NCI-H2196 (cell line): ENCODE measurements around the gene GALNT2.

Source experiments
- DNase-seq: peaks from one replicate; lab custom pipeline; 2025; ENCODE audit not compliant: unreplicated experiment; lab: John Stamatoyannopoulos, UW

GALNT2 gene

DNA sequence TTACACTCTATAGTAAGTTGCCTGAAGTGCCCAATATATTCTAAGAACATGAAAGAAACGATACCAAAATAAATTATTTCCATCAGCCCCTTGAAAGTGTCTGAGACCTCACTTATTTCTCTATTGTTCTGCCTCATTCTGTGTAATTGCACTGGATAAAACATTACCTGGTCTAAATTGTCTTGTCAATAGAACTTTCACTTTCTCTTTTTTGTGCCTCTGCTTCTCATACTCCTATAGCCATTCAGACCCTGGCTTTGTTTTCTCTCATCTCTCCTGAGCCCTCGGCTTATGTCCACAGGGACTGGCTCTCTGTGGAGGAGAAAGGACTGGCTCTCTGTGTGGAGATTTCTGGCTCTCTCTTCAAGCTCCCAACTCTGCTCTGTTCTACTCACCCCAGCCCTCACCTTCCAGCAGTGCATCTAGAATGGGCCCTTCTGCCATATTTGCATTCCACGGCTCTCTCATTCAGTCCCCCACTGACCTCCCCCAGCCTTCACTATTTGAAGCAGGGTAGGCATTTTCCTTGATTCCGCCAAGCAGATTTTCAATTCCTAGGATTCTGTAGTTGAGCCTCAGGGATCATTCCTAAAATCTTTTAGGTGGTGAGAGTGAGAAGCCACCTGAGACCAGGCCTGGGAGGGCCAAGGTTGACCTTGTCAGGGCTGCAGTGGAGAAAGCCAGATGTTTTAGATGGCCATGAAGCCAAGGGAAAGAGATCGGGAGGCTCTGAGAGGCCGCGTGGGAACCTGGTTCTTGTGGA lies 15.9 kb upstream of the GALNT2 start:
- no peak for DNase-seq

DNA sequence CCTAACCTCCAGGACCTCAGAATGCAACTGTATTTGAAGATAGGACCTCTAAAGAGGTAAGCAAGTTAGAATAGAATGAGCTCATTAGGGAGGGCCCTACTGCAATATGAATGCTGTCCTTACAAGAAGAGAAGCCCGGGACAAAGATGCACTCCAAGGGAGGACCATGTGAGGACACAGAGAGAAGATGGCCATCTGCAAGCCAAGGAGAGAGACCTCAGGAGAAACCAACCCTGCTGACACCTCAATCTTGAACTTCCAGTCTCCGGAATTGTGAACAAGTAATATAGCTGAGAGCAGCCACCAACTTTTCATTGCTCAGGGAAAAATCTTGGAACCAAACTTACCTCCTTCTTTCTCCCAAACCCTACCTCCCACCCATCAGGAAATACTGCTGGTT lies 15.0 kb upstream of the GALNT2 start:
- DNase-seq: no peak

DNA sequence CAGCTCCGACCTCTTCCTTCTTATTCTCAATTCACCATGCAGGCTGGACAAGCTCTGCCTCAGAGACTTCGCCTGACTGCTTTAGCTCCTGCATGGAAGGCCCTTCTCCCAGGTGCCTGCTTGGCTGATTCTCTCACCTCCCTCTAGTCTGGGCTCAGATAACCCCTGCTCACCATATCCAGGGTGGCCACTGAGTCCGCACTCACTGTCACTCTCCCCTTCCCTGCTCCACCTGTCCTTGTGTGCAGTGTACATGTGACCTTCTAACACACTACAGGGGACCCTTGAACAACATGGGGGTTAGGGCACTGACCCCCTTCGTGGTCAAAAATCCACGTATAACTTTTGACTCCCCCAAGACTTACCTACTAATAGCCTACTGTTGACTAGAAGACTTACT lies 14.4 kb upstream of the GALNT2 start:
- DNase-seq: no peak

DNA sequence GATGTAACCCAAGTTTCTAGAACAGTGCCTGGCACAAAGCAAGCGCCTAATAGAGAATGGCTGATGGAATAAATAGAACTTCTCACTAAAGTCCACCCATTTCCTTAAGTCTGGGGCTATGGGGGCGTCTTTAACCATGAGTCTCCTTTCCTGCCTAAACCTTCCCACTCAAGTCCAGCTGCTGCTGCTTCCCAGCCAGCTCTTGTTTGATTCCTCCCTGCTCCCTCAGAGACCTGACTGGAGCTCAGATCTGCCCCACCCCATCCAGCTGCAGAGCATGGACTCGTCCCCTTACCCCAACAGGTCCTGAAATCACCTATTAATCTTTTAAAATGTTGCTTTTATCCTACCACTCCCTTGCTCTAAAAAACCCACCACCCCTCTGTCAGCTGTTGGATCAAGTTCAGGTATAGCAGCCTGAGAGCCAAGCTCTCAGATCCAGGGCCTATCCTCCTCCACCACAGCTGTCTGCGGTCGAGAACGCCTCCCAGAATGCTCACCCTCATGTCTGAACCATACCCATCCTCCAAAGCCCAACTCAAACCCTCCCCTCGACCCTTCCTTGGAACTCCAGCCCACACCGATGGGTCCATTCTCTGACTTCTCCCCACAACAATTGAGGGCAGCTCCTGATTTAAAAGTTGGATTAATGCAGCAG lies 12.8 kb upstream of the GALNT2 start:
- DNase-seq: no peak

DNA sequence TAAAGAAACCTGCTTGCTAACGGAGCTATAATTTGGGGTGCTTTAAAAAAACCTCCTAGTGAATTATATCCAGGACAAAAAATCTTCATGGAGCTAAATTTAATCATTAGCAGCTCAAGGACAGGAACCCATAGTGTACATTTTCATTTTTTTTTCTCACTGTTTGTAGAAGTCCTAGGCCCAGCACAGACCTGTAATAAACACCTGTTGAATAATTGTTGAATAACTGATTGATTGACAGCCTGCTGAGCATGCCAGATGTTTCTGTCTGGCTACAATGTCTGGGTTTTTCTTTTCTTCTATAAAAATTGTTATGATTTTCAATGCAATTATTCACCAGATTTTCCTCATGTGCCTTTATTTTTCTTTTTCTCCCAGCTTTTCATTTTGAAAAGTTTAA lies 10.9 kb upstream of the GALNT2 start:
- no peak for DNase-seq

DNA sequence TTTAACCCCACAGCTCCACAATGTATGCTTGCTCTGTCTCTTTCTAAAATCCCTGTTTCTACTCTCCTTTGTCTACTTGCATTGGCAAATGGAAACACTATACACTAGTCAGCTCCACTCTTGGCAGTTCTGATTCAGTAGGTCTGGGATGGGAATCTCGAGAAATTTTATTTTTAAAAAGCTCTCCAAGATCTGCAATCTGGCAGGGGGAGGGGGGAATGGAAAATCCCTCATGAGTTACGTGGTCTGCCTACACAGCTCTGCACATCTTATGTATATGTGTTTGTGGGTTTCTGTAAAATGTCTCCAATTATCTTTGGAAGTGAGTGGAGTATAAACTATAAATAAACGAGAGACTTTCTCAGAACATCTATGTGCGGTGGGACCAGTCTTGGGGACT lies 9.9 kb upstream of the GALNT2 start:
- no peak for DNase-seq

DNA sequence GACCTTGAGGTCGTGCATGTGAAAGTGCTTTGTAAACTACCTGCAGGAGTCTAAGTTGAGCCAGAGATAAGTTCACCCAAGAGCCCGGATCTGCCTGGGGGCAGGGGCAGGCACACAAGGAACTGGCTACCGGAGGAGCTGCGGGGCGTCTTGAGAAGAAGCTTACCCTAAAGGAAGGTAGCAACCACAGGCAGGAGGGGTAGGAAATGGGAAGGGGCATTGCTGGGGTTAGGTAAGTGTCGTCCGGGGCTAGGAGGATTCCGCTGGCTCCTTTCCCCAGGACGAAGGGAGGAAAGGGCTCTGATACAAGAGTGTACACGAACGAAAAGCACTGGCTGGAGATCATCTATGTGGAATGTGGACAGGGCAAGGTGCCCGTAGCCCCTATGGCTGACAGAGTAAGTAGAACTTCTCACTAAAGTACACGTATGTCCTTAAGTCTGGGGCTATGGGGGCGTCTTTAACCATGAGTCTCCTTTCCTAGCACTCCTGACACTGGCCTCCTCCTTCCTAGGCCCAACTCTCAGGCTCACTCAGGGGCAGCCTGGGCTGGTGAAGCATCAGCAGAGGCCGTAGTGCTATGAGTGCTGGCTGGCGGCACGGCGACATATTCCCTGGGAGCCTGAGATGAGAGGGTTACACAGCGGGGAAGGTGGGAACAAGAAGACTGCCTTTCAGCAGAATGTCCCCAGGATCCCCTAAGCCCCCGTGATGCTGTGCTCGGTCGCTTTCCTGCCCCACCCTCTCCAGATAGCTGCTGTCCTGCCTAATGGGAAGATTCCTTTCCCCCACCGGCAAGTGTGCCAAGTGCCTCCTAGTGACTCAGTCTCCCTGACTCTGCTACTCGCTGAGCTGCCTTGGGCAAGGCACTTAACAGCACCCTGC lies 9.1 kb upstream of the GALNT2 start:
- no peak for DNase-seq

DNA sequence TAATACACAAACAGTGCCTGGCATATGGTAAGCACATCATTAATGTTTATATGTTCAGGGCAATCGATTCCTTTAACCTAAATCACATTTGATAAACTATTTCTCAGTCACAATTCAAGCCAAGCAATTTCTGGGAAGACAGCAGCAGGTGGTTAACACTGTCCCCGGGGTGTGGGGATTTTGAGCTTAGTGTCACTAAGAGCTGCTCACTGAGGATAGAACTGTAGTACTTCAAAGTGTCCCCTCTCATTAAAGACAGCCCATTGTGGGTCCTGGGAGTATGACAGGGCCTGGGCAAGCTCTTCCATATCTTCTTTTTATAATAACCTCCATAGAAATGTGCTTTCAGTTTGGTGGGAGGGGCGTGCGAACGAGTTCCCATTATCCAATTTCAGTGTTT lies 8.4 kb upstream of the GALNT2 start:
- DNase-seq: no peak

DNA sequence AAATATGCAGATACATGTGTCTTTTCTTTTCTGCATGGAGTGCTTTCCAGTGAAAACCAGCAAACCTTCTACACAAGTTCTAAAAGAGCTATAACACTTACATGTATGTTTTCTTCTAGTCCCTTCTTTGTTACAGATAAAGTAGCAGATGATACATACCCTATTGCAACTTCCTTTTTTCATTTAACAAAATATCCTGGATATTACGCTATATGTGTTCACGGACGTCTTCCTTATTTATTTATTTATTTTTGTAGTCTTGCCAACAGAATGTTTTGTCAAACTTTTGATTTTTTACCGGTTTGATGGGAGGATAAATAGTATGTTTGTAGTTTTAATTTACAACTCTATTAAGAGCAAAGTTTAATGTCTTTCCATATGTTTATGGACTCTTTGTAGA lies 5.2 kb upstream of the GALNT2 start:
- no peak for DNase-seq

DNA sequence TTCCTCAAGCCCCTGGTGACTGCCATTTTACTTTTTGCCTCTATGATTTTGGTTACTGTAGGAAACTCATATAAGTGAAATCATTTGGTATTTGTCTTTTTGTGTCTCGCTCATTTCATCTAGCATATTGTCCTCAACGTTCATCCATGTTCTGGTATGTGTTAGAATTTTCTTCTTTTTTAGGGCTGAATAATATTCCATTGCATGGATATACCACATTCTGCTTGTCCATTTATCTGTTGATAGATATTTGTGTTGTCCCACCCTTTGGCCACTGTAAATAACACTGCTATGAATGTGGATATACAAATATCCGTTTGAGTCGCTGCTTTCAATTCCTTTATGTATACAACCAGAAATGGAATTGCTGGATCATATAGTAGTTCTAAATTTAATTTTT lies 4.5 kb upstream of the GALNT2 start:
- DNase-seq: no peak

DNA sequence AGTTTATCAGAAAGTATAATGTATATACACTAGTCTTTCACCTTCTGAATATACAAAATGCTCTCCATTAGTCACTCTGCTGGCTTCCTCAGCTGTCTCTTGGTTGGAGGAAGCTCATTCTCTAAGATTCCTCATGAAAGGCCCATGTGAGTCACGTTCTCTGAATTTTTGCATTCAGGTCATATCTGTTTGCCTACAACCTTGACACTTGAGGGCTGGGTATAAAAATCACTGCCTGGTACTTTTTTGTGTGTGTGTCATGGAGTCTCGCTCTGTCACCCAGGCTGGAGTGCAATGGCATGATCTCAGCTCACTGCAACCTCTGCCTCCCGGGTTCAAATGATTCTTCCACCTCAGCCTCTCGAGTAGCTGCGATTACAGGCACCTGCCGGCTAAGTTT lies 2.8 kb upstream of the GALNT2 start:
- no peak for DNase-seq

DNA sequence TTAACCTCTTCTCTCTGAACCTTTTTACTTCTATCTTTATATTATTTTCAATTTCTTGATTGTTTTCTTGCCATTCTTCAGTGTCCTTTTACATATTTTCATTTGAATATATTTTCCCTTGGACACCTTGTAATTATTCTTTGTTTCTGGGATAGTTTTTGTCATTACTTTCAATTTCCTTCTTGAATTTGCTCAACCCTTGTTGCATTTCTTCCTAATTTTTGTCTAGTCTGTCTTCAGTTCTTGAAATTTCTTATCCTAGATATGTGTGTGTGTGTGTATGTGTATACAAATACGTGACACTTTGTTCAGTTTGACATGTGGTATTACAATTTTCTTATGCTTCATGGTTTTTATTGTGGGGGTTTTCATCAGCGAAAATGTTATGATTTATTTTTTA lies 1.9 kb upstream of the GALNT2 start:
- DNase-seq: no peak

DNA sequence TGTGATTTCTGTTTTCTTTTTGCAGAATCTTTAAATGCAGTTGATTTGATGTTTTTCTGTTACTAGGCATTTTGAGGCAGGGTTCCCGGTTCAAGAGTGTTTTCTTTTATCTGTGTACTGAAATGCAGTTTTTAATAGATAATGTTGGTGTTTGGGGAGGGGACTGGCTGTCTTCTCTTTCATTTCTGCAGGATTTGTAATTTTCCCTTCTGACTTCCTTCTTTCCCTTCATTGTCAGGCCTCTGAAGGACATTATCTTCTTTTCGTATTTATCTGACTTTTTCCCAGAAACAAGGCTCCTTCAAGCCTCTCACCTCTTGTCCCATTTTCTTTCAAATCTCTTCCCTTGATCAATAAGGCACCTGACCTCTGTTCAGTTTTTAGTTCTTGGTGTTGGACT lies 1.5 kb upstream of the GALNT2 start:
- DNase-seq: no peak

DNA sequence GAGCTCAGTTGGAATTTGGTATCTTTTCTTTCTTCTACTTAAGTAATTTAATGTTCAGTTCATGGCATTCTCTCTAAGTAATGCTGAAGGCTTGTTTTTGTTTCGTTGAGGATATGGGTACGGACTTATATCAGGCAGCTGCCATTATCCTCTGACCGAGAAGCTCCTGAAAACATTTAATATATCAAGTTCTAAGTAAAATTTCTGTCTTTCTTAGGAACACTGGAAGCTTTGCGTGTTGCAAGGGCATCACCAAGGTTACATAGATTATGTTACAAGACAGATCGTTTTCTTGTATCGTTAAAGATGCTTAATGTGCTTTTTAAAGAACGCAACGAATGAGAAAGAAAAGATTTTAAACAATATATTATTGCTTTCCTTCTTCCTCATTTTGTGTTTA lies 1.0 kb upstream of the GALNT2 start:
- no peak for DNase-seq

DNA sequence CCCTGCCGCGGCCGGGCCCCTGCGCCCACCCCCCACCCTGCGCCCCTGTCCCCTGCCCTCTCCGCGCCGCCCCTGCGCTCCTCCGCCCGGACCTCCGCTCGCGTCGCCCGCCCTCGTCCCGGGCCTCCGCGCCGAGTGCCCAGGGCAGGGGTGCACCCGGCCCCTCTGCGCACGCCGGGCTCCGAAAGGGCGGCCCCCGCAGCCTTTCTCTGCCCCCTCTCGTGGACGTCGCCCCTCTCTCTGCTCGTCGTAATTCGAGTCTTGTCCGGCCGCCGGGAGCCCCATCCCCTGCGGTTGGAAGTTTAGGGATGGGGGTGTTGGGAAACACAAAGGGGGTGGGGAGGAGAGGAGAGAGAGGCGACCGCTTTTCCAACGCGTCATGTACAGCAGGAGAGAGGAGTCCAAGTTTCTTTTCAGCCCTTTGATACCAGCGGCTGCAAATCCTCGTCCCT lies 407 bp downstream of the GALNT2 start:
- no peak for DNase-seq

DNA sequence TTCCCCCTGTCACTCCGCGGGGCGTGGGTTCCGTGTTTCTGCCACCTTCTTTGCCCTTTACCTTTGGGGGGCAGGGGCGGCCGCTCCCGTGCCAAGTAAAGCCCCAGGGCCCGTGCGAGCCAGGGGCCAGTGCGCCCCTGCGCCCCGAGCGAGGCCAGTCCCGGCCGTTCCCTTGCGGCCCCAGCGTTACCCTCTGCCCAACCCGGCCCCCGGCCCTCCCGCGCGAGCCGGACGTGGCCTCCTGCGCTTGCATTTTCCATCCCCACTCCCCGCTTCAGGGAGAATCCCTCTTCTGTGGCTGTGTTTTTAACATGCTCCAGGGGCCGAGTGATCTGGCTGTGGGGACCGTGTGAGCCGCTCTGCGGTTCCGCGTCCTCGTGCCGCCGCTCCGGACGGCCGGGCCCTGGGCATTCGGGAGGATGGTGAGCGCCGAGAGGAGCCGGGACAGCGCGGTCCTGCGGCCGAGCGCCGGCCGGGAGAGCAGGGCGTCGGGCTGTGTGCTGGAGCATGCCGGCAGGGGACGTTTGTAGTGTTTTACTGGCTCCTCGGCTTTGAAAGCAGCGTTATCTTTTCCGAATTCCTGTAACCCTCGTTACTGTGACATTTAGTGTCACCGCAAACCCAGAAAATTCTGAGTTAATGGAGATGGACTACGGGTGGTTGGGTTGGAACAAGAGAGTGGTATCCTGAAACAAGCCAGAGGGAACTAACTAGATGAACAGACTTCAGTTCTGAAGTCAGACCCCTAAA lies 1.0 kb downstream of the GALNT2 start:
- DNase-seq: no peak

DNA sequence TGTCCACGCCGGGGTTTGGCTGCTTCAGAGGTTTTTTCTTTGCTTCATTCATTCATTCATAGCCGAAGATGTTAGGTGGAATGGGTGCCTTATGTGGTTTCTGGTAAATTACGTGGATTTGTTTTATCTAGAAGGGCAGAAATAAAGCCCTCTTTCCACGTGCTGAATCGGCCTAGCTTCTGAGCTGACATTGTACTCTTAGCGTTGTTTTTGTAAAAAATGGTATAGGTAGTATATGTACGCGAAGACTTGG lies 1.5 kb downstream of the GALNT2 start:
- DNase-seq: no peak

DNA sequence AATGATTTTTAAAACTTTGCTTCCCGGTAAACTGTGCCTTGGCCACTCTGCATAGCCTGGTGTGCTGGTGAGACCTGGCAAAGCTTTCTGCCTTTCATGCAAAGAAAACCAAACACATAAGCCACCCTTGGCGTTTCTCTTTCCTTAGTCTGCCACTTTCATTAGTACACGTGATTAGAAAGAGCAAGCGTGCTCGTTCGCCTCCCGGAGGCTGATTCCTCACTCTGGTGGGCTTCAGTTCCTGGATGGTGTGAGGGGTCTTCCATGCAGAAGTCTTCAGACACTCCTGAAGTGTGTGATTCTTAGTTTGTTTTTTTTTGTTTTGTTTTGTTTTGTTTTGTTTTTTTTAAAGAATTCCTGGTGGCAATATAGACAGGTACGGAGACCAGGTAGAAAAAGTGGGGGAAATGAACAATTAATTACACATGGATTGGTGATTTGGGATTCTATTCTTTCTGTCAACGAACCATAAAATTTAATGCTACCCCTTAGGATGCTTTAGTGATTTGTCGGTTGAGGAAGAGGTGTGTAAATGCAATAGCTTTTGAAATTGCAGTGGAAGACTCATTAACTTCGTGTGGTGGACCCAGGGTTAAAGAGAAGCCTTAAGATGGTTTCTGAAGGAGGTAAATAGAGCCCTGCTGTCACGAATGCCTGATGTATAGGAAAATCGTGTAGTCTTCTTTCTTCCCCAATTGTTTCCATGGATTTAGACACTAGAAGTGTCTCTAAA lies 2.1 kb downstream of the GALNT2 start:
- no peak for DNase-seq

DNA sequence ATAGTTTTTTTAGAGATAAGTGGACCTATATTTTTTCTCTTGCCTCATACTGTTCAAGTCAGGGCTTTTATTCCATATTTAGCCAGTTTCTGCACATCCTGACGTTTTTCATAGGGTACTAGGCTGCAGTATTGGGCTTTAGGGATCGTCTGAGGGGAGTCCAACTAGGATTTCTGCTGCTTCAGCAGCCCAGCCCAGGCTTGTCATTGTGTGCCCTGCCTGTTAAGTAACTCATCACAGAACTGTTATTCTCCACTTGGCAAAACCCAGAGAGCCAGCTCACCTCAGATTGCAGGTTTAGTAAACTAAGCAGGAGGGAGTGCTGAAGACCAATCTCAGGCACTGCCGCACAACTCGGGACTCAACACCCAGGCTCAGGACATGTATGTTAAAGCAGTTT lies 2.8 kb downstream of the GALNT2 start:
- no peak for DNase-seq

DNA sequence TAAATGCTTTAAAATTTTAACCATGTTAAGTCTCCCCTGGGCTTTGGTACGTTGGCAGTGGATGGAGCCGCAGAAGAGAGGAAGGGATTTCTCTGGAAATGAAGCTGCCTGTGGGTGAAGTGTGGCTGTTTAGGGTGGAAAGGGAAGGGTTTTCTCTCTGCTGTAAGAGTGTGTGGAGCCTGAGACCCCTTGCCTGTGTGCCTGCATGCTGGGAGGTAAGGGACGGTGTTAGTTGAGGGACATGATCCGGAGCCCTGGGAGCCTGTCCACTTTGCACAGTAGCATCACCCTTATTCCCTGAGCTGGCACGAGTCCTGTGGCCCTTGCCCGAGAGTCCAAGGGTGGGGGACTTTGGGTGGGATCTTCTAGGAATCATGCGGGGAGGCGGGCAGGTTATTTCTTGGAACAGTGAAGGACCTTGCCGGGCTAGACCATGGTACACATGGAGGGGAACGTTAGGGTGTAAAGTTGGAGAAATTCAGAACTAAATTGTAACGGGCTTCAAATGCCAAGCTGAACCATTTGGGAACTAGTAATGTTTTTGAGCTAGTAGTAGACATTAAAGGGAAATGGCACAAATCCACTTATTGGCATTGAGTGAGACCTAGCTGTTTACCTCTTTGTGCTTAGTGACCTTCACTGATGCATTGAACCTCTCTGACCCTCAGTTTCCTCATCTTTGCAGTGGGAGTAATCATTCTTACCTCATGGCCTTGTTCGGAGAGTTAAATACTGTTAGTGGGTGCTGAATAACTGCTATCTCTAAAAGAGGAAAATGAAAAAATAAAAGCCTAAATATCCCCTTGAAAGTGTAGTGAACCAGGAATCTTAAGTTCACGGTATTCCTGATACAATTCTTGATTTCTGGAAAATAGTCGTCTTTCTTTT lies 3.5 kb downstream of the GALNT2 start:
- DNase-seq: no peak
